Measurements from ENCODE around the gene MAPRE2.

The MAPRE2 gene

DNA sequence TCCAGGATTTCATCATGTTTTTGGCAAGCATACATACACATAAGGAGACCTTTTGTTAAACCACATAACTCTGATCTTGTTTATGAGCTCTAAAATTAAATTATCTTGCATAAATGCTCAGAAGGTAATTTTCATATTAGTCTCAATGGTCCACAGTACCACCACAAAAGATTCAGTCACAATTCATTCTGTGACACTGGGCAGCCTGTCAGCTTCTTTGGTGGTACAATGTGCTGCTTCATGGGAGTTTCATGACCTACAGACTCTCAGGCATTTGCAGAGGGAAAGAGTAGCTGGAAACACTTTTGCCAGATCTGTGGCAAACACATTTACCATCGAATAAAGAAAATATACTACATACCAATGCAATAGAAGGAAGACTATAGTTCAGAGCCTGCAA lies 148.3 kb downstream of the MAPRE2 start:
- in situ Hi-C loops (cut with MboI; ENCODE audit: low sequenced_read_pairs, unreplicated experiment): no loop called here
- TF ChIP-seq CTCF (IDR thresholded peaks at IDR 0.05; ENCODE audit: borderline replicate concordance, control extremely low read depth, extremely low read depth, insufficient read depth, missing control alignments): no peak
- no peak for DNase-seq (ENCODE audit: low spot score)

DNA sequence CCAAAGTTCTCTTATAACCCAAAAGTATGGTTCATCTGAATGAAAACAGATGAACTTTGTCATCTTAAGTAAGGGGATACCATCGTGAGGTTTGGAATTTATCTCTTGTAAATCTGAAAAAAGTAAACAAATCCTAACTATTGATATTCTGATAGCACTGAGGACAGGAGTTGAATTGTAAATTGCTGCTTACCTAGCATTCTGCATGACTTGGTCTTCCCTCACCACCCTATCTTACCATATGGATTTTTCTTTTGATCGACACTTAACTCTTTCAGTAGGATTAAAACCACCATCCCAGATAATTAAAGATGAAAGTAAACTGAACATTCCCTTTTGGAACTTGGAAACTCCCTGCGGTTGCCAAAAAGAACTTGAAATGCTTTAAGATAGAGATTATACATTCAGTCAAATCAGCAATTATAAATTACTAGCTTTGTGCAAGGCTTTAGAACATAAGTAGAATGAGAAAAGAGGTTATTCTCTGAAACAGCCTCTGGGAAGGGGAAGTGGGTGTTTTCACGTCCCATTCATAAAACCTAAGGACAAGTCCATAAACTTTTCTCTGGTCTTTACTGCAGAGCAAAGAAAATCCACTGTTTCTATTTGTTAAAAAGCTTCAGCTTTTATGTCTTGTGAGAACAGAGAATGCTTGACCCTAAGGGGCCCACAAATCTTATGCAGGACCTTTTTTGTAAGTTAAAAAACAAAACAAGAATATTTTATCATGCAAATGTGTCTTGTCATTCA lies 149.9 kb downstream of the MAPRE2 start:
- in situ Hi-C loops (cut with MboI; ENCODE audit: low sequenced_read_pairs, unreplicated experiment): no loop called here
- no peak for DNase-seq (ENCODE audit: low spot score)
- TF ChIP-seq CTCF (IDR thresholded peaks at IDR 0.05; ENCODE audit: borderline replicate concordance, control extremely low read depth, extremely low read depth, insufficient read depth, missing control alignments): no peak

GRCh38 chr18:35191698-35192025 lies 150.4 kb downstream of the MAPRE2 start:
- no peak for DNase-seq (ENCODE audit: low spot score)
- TF ChIP-seq CTCF (IDR thresholded peaks at IDR 0.05; ENCODE audit: borderline replicate concordance, control extremely low read depth, extremely low read depth, insufficient read depth, missing control alignments): no peak
- in situ Hi-C loops (cut with MboI; ENCODE audit: low sequenced_read_pairs, unreplicated experiment): no loop called here

DNA sequence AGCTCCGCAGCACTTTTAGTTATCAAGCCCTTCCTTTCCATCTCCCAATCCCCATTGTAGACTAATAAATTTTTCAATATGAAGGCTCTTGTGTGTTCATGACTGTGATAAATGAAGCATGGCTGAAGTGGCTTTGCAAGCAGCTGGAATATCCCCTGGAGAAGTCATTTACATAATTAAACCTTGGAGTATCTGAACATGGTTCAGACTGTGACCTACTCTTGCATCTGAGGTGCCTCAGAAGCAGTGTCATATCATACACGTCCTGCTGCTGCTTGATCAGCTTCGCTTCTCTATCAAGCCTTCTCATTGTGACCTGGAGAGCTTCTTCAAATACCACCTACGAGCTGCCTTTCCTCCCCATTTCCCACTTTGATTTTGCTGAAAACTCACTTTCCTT lies 151.2 kb downstream of the MAPRE2 start:
- in situ Hi-C loops (cut with MboI; ENCODE audit: low sequenced_read_pairs, unreplicated experiment): no loop called here
- no peak for DNase-seq (ENCODE audit: low spot score)
- TF ChIP-seq CTCF (IDR thresholded peaks at IDR 0.05; ENCODE audit: borderline replicate concordance, control extremely low read depth, extremely low read depth, insufficient read depth, missing control alignments): no peak
